ENCODE data around the gene CAMK4. TPM values are rescaled to one million over a fixed set of nuclear protein-coding genes. Genes with fewer than 3 reads are reported as not detected.
"Not testable (repeated sequence)": the region's sequence is repeated elsewhere in the genome, so short reads cannot be mapped to it uniquely, and the experiment has no call there.

The CAMK4 gene
- total RNA-seq, 2 experiments from 2014 or later, result 33.3 to 36.5 TPM

DNA sequence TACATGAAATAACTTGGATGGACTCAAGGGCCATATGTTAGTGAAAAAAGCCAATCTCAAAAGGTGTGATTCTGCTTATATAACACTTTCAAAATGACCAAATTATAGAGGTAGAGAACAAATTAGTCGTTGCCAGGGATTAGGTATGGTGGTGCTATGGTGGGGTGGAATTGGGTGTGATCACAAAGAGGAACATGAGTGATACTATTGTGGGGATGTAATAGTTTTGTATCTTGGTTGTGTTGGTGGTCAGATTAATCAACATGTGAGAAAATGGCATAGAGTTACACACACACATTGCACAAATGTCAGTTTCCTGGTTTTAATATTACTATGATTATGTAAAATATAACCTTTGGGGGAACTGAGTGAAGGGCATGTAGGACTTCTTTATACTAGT is 31.9 kb downstream of the CAMK4 start:
- no peak for DNase-seq
- CTCF ChIA-PET, result interaction anchor here (3.5 to 4.0 kb wide), 3 partner anchors 20 to 33 kb away, joined by 20 to 44 read pairs (median 33); partner anchors contain the start of gene CAMK4
- Mint-ChIP-seq H3K27me3 (no peaks in the 10 kb centered on the region), H3K36me3 (peaks cover 22% of the 10 kb centered on the region), H3K9me3 (peaks cover 16% of the 10 kb centered on the region), H3K4me3 (peak overlapping the region; percentile 21), H3K4me1 (ENCODE audit: low read depth) (peaks cover 79% of the 10 kb centered on the region), H3K27ac (peak overlapping the region; percentile 85)
- POLR2A ChIA-PET, result no interaction called here
- intact Hi-C loops (cut with micrococcal nuclease), result loop anchor here (10.0 kb wide), 2 partner anchors 899 to 1841 kb away; no protein-coding TSS in a partner anchor

GRCh38 chr5:111257610-111258009 is 33.4 kb downstream of the CAMK4 start:
- CTCF ChIA-PET, result interaction anchor here (2.2 kb wide), 1 partner anchor 33 kb away, joined by 6 read pairs; no protein-coding TSS in a partner anchor
- intact Hi-C loops (cut with micrococcal nuclease), result loop anchor here (10.0 kb wide), 2 partner anchors 897 to 1843 kb away; no protein-coding TSS in a partner anchor
- Mint-ChIP-seq H3K4me1 (ENCODE audit: low read depth) (peaks cover 65% of the 10 kb centered on the region), H3K36me3 (peaks cover 22% of the 10 kb centered on the region), H3K9me3 (peaks cover 16% of the 10 kb centered on the region)
- POLR2A ChIA-PET, H3K27ac Mint-ChIP-seq, DNase-seq, H3K4me3 Mint-ChIP-seq, H3K27me3 Mint-ChIP-seq: not testable (repeated sequence)

DNA sequence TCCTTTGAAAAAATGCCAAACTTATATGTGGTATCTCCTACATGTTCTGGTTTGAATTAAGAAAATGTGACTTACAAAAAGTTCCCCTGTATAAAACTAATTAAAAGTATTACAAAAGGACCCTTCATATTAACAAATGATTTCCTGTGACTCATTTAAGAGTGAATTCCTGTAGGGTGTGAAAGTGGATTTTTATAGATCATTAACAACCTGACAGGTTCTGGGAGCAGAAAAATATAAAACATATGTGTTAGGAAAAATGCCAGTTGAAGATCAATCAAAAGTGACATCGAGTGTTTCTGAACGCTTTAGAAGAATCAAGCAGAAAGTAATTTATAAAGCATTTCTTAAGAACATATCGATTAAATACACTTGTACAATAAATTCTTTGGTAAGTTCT is 35.5 kb downstream of the CAMK4 start:
- H3K27me3 Mint-ChIP-seq, result no peaks in the 10 kb centered on the region
- peaks cover 51% of the 10 kb centered on the region for H3K4me1 Mint-ChIP-seq (ENCODE audit: low read depth)
- H3K36me3 Mint-ChIP-seq, result peaks cover 27% of the 10 kb centered on the region
- H3K9me3 Mint-ChIP-seq, result peaks cover 18% of the 10 kb centered on the region
- intact Hi-C loops (cut with micrococcal nuclease), result loop anchor here (10.0 kb wide), 2 partner anchors 895 to 1845 kb away; no protein-coding TSS in a partner anchor
- H3K27ac Mint-ChIP-seq, result no peak overlapping the region
- ChIA-PET POLR2A (no interaction called here), CTCF (no interaction called here)
- no peak overlapping the region for H3K4me3 Mint-ChIP-seq
- DNase-seq, result no peak

- H3K9me3 Mint-ChIP-seq, result peaks cover 22% of the 10 kb centered on the region
- peaks cover 47% of the 10 kb centered on the region for H3K4me1 Mint-ChIP-seq (ENCODE audit: low read depth)
- no peaks in the 10 kb centered on the region for H3K27me3 Mint-ChIP-seq
- CTCF ChIA-PET, result no interaction called here
- H3K27ac Mint-ChIP-seq, result no peak overlapping the region
- POLR2A ChIA-PET, result no interaction called here
- H3K4me3 Mint-ChIP-seq, result no peak overlapping the region
- no peak for DNase-seq
- intact Hi-C loops (cut with micrococcal nuclease), result no loop called here
- peaks cover 30% of the 10 kb centered on the region for H3K36me3 Mint-ChIP-seq
Measured at GRCh38 chr5:111261610-111262009, 37.4 kb downstream of the CAMK4 start.

GRCh38 chr5:111262153-111262552 is 38.0 kb downstream of the CAMK4 start:
- intact Hi-C loops (cut with micrococcal nuclease), result no loop called here
- Mint-ChIP-seq H3K4me3 (no peak overlapping the region), H3K4me1 (ENCODE audit: low read depth) (peaks cover 45% of the 10 kb centered on the region), H3K36me3 (peaks cover 25% of the 10 kb centered on the region), H3K27ac (no peak overlapping the region), H3K9me3 (peaks cover 22% of the 10 kb centered on the region), H3K27me3 (no peaks in the 10 kb centered on the region)
- CTCF ChIA-PET, result no interaction called here
- POLR2A ChIA-PET, result no interaction called here
- no peak for DNase-seq

DNA sequence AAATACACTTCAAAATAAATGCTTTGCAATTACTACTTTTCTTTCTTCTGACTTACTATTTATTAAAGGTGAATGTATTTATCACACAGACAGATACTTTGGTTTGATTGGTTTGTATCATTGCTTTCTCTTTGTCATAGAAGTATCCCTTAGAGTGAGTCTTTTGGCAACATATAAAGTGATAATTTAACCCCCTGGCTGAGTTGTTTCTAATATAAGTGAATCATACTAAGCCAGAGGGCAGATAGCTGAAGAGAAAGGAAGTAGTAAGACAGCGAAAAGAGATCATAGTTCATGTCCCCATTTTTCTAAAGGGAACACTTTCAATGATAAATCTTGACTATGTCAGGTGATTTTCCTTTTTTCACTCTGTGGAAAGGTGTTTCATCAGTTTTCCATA is 38.6 kb downstream of the CAMK4 start:
- Mint-ChIP-seq H3K36me3 (peaks cover 18% of the 10 kb centered on the region), H3K9me3 (peaks cover 15% of the 10 kb centered on the region), H3K4me3 (no peak overlapping the region), H3K4me1 (ENCODE audit: low read depth) (peaks cover 40% of the 10 kb centered on the region), H3K27me3 (no peaks in the 10 kb centered on the region), H3K27ac (peak overlapping the region; percentile 14)
- no peak for DNase-seq
- POLR2A ChIA-PET, result no interaction called here
- CTCF ChIA-PET, result interaction anchor here (1.3 to 1.4 kb wide), 2 partner anchors 15 to 16 kb away, joined by 4 read pairs; no protein-coding TSS in a partner anchor
- intact Hi-C loops (cut with micrococcal nuclease), result no loop called here

- peaks cover 24% of the 10 kb centered on the region for H3K9me3 Mint-ChIP-seq
- peaks cover 28% of the 10 kb centered on the region for H3K36me3 Mint-ChIP-seq
- H3K4me1 Mint-ChIP-seq (ENCODE audit: low read depth), result peaks cover 45% of the 10 kb centered on the region
- H3K4me3 Mint-ChIP-seq, result no peak overlapping the region
- DNase-seq, result no peak
- no peak overlapping the region for H3K27ac Mint-ChIP-seq
- CTCF ChIA-PET, result interaction anchor here (1.8 kb wide), 1 partner anchor 13 kb away, joined by 11 read pairs; no protein-coding TSS in a partner anchor
- POLR2A ChIA-PET, result no interaction called here
- intact Hi-C loops (cut with micrococcal nuclease), result no loop called here
- no peaks in the 10 kb centered on the region for H3K27me3 Mint-ChIP-seq
Measured at GRCh38 chr5:111266491-111266890, 42.3 kb downstream of the CAMK4 start.

- H3K36me3 Mint-ChIP-seq, result peaks cover 28% of the 10 kb centered on the region
Measured at GRCh38 chr5:111268300-111268699, 44.1 kb downstream of the CAMK4 start.

GRCh38 chr5:111271885-111272284 is 47.7 kb downstream of the CAMK4 start:
- peak overlapping the region; percentile 0 for H3K27ac Mint-ChIP-seq
- ChIA-PET CTCF (interaction anchor here (0.5 to 1.0 kb wide), 3 partner anchors 32 to 516 kb away, joined by 3 to 4 read pairs (median 3); no protein-coding TSS in a partner anchor), POLR2A (no interaction called here)
- H3K4me3 Mint-ChIP-seq, result no peak overlapping the region
- no peak for DNase-seq
- peaks cover 17% of the 10 kb centered on the region for H3K36me3 Mint-ChIP-seq
- no peaks in the 10 kb centered on the region for H3K27me3 Mint-ChIP-seq
- peaks cover 59% of the 10 kb centered on the region for H3K4me1 Mint-ChIP-seq (ENCODE audit: low read depth)
- peaks cover 15% of the 10 kb centered on the region for H3K9me3 Mint-ChIP-seq
- intact Hi-C loops (cut with micrococcal nuclease), result no loop called here

More at GRCh38 chr5:111268300-111268699, 44.1 kb downstream of the CAMK4 start:
- intact Hi-C loops (cut with micrococcal nuclease), result no loop called here
- no peak overlapping the region for H3K4me3 Mint-ChIP-seq
- CTCF ChIA-PET, result interaction anchor here (3.9 kb wide), 1 partner anchor 11 kb away, joined by 23 read pairs; no protein-coding TSS in a partner anchor
- no peak for DNase-seq
- peaks cover 59% of the 10 kb centered on the region for H3K4me1 Mint-ChIP-seq (ENCODE audit: low read depth)
- no peaks in the 10 kb centered on the region for H3K27me3 Mint-ChIP-seq
- POLR2A ChIA-PET, result no interaction called here
- H3K9me3 Mint-ChIP-seq, result peaks cover 24% of the 10 kb centered on the region
- no peak overlapping the region for H3K27ac Mint-ChIP-seq

- no peaks in the 10 kb centered on the region for H3K27me3 Mint-ChIP-seq
- H3K4me1 Mint-ChIP-seq (ENCODE audit: low read depth), result peaks cover 57% of the 10 kb centered on the region
- H3K4me3 Mint-ChIP-seq, result no peak overlapping the region
- H3K27ac Mint-ChIP-seq, result no peak overlapping the region
- no peak for DNase-seq
- intact Hi-C loops (cut with micrococcal nuclease), result loop anchor here (5.0 kb wide), 1 partner anchor 235 kb away; the partner anchor contains the start of gene STARD4
- no peaks in the 10 kb centered on the region for H3K36me3 Mint-ChIP-seq
- POLR2A ChIA-PET, result interaction anchor here (0.9 kb wide), 1 partner anchor 46 kb away, joined by 4 read pairs; no protein-coding TSS in a partner anchor
- H3K9me3 Mint-ChIP-seq, result no peaks in the 10 kb centered on the region
- CTCF ChIA-PET, result interaction anchor here (1.1 to 6.0 kb wide), 8 partner anchors 23 to 274 kb away, joined by 3 to 212 read pairs (median 8); partner anchors contain the start of gene CAMK4
Measured at GRCh38 chr5:111277061-111277460, 52.9 kb downstream of the CAMK4 start.

DNA sequence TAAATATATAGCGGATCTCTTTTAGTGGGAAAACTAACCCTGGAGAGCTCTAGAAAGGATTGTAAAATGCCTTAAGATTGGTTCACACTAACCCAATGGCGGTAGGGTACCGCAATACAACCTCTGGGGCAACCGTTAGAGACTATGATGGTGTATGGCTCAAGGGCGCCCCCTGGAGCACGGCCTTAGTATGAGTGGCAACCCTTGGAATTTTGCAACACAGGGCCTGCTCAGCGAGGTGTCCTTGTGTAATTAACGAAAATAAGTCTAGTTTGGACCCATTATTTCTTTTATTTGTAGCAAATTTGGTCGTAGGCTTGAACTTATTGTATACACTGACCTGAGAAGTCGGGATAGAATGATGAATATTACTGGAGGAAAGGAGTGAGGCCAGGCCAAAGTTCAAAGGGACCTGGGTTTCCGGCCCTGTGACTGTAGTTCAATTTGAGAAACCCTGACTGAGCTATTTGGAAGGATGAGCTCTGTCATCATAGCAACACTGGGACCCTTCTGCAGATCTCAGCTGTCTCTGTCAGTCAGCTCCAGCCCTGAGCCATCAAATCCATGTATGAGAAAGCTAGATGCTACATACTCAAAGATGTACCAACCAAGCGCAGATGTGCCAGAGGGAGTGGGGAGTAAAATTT is 54.8 kb downstream of the CAMK4 start:
- no peaks in the 10 kb centered on the region for H3K9me3 Mint-ChIP-seq
- no peak overlapping the region for H3K4me3 Mint-ChIP-seq
- POLR2A ChIA-PET, result interaction anchor here (1.0 kb wide), 1 partner anchor 9 kb away, joined by 3 read pairs; no protein-coding TSS in a partner anchor
- intact Hi-C loops (cut with micrococcal nuclease), result loop anchor here (1.0 to 5.0 kb wide), 7 partner anchors 25 to 526 kb away; partner anchors contain the start of genes CAMK4 and STARD4
- no peak overlapping the region for H3K27ac Mint-ChIP-seq
- CTCF ChIA-PET, result interaction anchor here (0.6 to 6.0 kb wide), 42 partner anchors 8 to 522 kb away, joined by 3 to 212 read pairs (median 4); partner anchors contain the start of genes CAMK4 and STARD4
- H3K27me3 Mint-ChIP-seq, result no peaks in the 10 kb centered on the region
- H3K4me1 Mint-ChIP-seq (ENCODE audit: low read depth), result peaks cover 60% of the 10 kb centered on the region
- no peaks in the 10 kb centered on the region for H3K36me3 Mint-ChIP-seq
- DNase-seq, result peak; percentile 92

DNA sequence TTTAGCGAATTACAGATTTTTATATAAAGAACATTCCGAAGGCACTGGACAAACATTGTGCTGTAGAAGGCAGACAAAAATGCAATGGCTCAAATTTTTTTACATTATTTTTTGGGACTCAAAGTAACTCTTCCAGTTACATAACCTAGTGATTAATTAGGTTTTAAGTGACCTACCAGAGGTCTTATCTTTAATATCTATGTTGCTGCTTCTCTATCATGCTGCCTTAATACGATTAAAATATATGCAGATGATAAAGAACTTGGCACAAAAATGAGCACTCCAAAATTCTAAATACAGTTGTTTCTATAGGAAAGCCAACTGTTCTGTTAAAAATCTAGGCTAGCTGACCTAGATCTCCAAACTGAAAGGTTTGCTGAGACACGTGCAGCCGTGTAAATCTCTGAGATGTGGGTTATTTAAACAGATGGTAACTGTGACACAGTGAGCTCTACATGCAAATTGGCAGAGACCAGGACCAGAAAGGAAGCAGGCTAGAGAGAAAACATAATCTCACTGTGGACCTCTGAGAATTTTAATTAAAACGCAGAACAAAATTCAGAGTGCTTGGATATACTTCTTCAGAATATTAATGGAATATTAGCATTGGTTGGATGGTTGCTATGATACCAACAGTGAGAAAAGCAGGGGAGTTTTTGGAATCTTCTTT is 56.2 kb downstream of the CAMK4 start:
- H3K36me3 Mint-ChIP-seq, result no peaks in the 10 kb centered on the region
- no peak overlapping the region for H3K4me3 Mint-ChIP-seq
- no peaks in the 10 kb centered on the region for H3K9me3 Mint-ChIP-seq
- peaks cover 57% of the 10 kb centered on the region for H3K4me1 Mint-ChIP-seq (ENCODE audit: low read depth)
- ChIA-PET POLR2A (no interaction called here), CTCF (interaction anchor here (1.0 to 6.0 kb wide), 13 partner anchors 12 to 231 kb away, joined by 3 to 212 read pairs (median 11); partner anchors contain the start of genes CAMK4 and STARD4)
- intact Hi-C loops (cut with micrococcal nuclease), result no loop called here
- DNase-seq, result no peak
- H3K27me3 Mint-ChIP-seq, result no peaks in the 10 kb centered on the region
- H3K27ac Mint-ChIP-seq, result no peak overlapping the region
